ENCODE measurements around the gene RALB. TPM values are rescaled to one million over a fixed set of nuclear protein-coding genes. Genes with fewer than 3 reads are reported as not detected.

The RALB gene
- total and polyA plus RNA-seq, 2 of the 8 experiments (the other 6 are each of a cell fraction or from before 2014, with no cell fraction given) = 12.0 to 16.6 TPM

- Histone ChIP-seq H4K91ac (replicated peaks; ENCODE audit: insufficient read length, low read length) (no peak overlapping the region), H2BK15ac (ENCODE audit: low read length) (no peak overlapping the region), H3K14ac (ENCODE audit: insufficient read length) (no peak overlapping the region), H2AK5ac (ENCODE audit: low read depth, low read length) (no peak overlapping the region), H3K27me3 (replicated peaks in 1 of 4; ENCODE audit: control insufficient read depth in 3 of 4, extremely low read depth in 1 of 4, insufficient read depth in 3 of 4, low read length in 3 of 4) (no peaks in the 10 kb centered on the region), H3K23ac (ENCODE audit: insufficient read length) (no peak overlapping the region), H3K9me3 (ENCODE audit: insufficient read depth in 2 of 2, low read depth in 1 of 2, low read length in 1 of 2) (no peaks in the 10 kb centered on the region), H3K4me3 (ENCODE audit: extremely low read depth in 1 of 4, insufficient read depth in 2 of 4, low read depth in 3 of 4, low read length in 4 of 4) (no peak overlapping the region), H3K36me3 (ENCODE audit: control insufficient read depth in 2 of 4, insufficient read depth in 4 of 4, low read length in 3 of 4) (no peaks in the 10 kb centered on the region), H3K4me1 (replicated peaks in 1 of 4; ENCODE audit: control insufficient read depth in 3 of 4, insufficient read depth in 4 of 4, low read length in 3 of 4) (no peaks in the 10 kb centered on the region), H3K79me1 (ENCODE audit: low read depth, low read length) (no peaks in the 10 kb centered on the region), H3K56ac (replicated peaks; ENCODE audit: insufficient read length, low read depth, low read length) (no peak overlapping the region), H2BK12ac (ENCODE audit: low read depth, low read length) (no peak overlapping the region), H2BK5ac (ENCODE audit: low read depth, low read length) (no peak overlapping the region), H4K8ac (ENCODE audit: extremely low read depth, insufficient read depth, low read length) (no peak overlapping the region), H2AFZ (ENCODE audit: low read length) (no peak overlapping the region), H2BK120ac (replicated peaks; ENCODE audit: low read depth, low read length) (no peak overlapping the region), H3K23me2 (ENCODE audit: low read depth, low read length) (no peaks in the 10 kb centered on the region), H3K27ac (ENCODE audit: low read depth, low read length) (no peak overlapping the region), H3K4ac (replicated peaks; ENCODE audit: insufficient read length, low read depth, low read length) (no peak overlapping the region), H4K5ac (ENCODE audit: insufficient read length, low read depth, low read length) (no peak overlapping the region), H4K20me1 (replicated peaks in 1 of 2; ENCODE audit: control insufficient read depth in 1 of 2, insufficient read depth in 2 of 2, low read length in 2 of 2) (peaks cover 0 to 2% of the 10 kb centered on the region in 2 experiments), H3K79me2 (ENCODE audit: control insufficient read depth in 1 of 2, insufficient read depth in 2 of 2, low read length in 2 of 2) (no peaks in the 10 kb centered on the region), H3K9ac (replicated peaks in 1 of 4; ENCODE audit: extremely low read depth in 1 of 4, low read depth in 3 of 4, low read length in 3 of 4) (no peak overlapping the region), H2BK20ac (ENCODE audit: low read length) (no peak overlapping the region), H3K4me2 (ENCODE audit: insufficient read depth in 1 of 2, low read depth in 2 of 2, low read length in 2 of 2) (no peak overlapping the region), H3K18ac (ENCODE audit: extremely low read depth, low read length) (no peak overlapping the region)
- WGBS, 2 experiments (ENCODE audit: extremely low coverage in 1 of 2, insufficient coverage in 1 of 2, insufficient read length in 1 of 2, insufficient replicate concordance in 2 of 2, low coverage in 1 of 2, low lambda C conversion rate in 2 of 2, missing lambda C conversion rate in 1 of 2) = 81% methylated on average over 6 of the region's 6 CpGs; no CpG with 5 or more reads in 1 of the 2 experiments
- no peak for FAIRE-seq
- ChIA-PET CTCF (ENCODE audit: partially characterized antibody) (interaction anchor here (0.9 to 9.4 kb wide), 14 partner anchors 9 to 367 kb away, joined by 3 to 75 read pairs (median 4); no protein-coding TSS in a partner anchor), POLR2A (ENCODE audit: partially characterized antibody) (interaction anchor here (1.2 kb wide), 1 partner anchor 10 kb away, joined by 5 read pairs; no protein-coding TSS in a partner anchor)
- DNase-seq (ENCODE audit: low read depth in 1 of 2, low spot score in 2 of 2) = peak in 1 of 2 experiments; percentile 37
- TF ChIP-seq HDAC2 (IDR thresholded peaks at IDR 0.05; ENCODE audit: borderline replicate concordance in 1 of 2, low read depth in 2 of 2, low read length in 2 of 2) (no peak), SP2 (IDR thresholded peaks at IDR 0.05; ENCODE audit: low read length) (no peak), RFX5 (IDR thresholded peaks at IDR 0.05; ENCODE audit: borderline replicate concordance, low read depth, low read length) (no peak), YY1 (IDR thresholded peaks at IDR 0.05; ENCODE audit: low read depth, low read length) (no peak), RNF2 (IDR thresholded peaks at IDR 0.05; ENCODE audit: borderline replicate concordance, low read depth, low read length, missing control alignments, poor library complexity, severe bottlenecking) (no peak), POU5F1 (IDR thresholded peaks at IDR 0.05; ENCODE audit: low read depth, low read length) (no peak), SIRT6 (IDR thresholded peaks at IDR 0.05; ENCODE audit: low read length) (no peak), KDM5A (IDR thresholded peaks at IDR 0.05; ENCODE audit: low read length) (no peak), CHD1 (IDR thresholded peaks at IDR 0.05; ENCODE audit: low read depth, low read length) (no peak), SRF (IDR thresholded peaks at IDR 0.05; ENCODE audit: low read depth, low read length) (no peak), CHD2 (IDR thresholded peaks at IDR 0.05; ENCODE audit: low read length) (no peak), JUN (IDR thresholded peaks at IDR 0.05; ENCODE audit: low read depth, low read length) (no peak), CREB1 (IDR thresholded peaks at IDR 0.05) (no peak), RBBP5 (IDR thresholded peaks at IDR 0.05; ENCODE audit: borderline replicate concordance, low read depth, low read length) (no peak), BRCA1 (IDR thresholded peaks at IDR 0.05; ENCODE audit: low read depth, low read length) (no peak), KDM4A (IDR thresholded peaks at IDR 0.05; ENCODE audit: low read depth, low read length, severe bottlenecking) (no peak)
Measured at GRCh38 chr2:120303177-120303576, 50.5 kb downstream of the RALB start.
